ENCODE measurements around the gene PYM1. TPM values are rescaled to one million over a fixed set of nuclear protein-coding genes. Genes with fewer than 3 reads are reported as not detected.

The PYM1 gene
- total RNA-seq, 2 donors from 2014 or later = 44.0 to 49.3 TPM

GRCh38 chr12:55915482-55915859 is 12.2 kb downstream of the PYM1 start:
- intact Hi-C loops (cut with DNase I) = no loop called here
- no peak for TF ChIP-seq CTCF (IDR thresholded peaks at IDR 0.05)
- no peak overlapping the region for H3K27ac ChIP-seq
- no peak overlapping the region for H3K4me3 ChIP-seq
- no peak for DNase-seq
- H3K36me3 ChIP-seq = no peaks in the 10 kb centered on the region
- no peak overlapping the region for H3K9ac ChIP-seq (ENCODE audit: low read depth in 2 of 2, low read length in 2 of 2)
- no peaks in the 10 kb centered on the region for H3K27me3 ChIP-seq
- H3K9me3 ChIP-seq = no peaks in the 10 kb centered on the region
- H3K4me1 ChIP-seq = no peaks in the 10 kb centered on the region

GRCh38 chr12:55912908-55913307 is 14.8 kb downstream of the PYM1 start:
- no peak for TF ChIP-seq CTCF (IDR thresholded peaks at IDR 0.05)
- H3K27me3 ChIP-seq = no peaks in the 10 kb centered on the region
- no peak overlapping the region for H3K27ac ChIP-seq
- no peaks in the 10 kb centered on the region for H3K9me3 ChIP-seq
- no peak for DNase-seq
- no peak overlapping the region for H3K4me3 ChIP-seq
- no peaks in the 10 kb centered on the region for H3K36me3 ChIP-seq
- H3K9ac ChIP-seq (ENCODE audit: low read depth in 2 of 2, low read length in 2 of 2) = no peak overlapping the region
- H3K4me1 ChIP-seq = no peaks in the 10 kb centered on the region
- intact Hi-C loops (cut with DNase I) = no loop called here

- Histone ChIP-seq H3K4me3 (no peak overlapping the region), H3K27me3 (no peaks in the 10 kb centered on the region), H3K9ac (ENCODE audit: low read depth in 2 of 2, low read length in 2 of 2) (no peak overlapping the region), H3K27ac (no peak overlapping the region), H3K4me1 (no peaks in the 10 kb centered on the region), H3K9me3 (no peaks in the 10 kb centered on the region), H3K36me3 (no peaks in the 10 kb centered on the region)
- intact Hi-C loops (cut with DNase I) = no loop called here
- TF ChIP-seq CTCF (IDR thresholded peaks at IDR 0.05) = no peak
- no peak for DNase-seq
Measured at GRCh38 chr12:55909513-55909884, 18.2 kb downstream of the PYM1 start.

GRCh38 chr12:55908726-55909512 is 18.8 kb downstream of the PYM1 start:
- no peaks in the 10 kb centered on the region for H3K4me1 ChIP-seq
- DNase-seq = no peak
- intact Hi-C loops (cut with DNase I) = no loop called here

GRCh38 chr12:55906056-55906455 is 21.6 kb downstream of the PYM1 start:
- no peak for TF ChIP-seq CTCF (IDR thresholded peaks at IDR 0.05)

More at GRCh38 chr12:55908726-55909512, 18.8 kb downstream of the PYM1 start:
- Histone ChIP-seq H3K4me3 (no peak overlapping the region), H3K27ac (no peak overlapping the region), H3K27me3 (no peaks in the 10 kb centered on the region), H3K9me3 (no peaks in the 10 kb centered on the region), H3K9ac (ENCODE audit: low read depth in 2 of 2, low read length in 2 of 2) (no peak overlapping the region), H3K36me3 (no peaks in the 10 kb centered on the region)
- TF ChIP-seq CTCF (IDR thresholded peaks at IDR 0.05) = no peak

More at GRCh38 chr12:55906056-55906455, 21.6 kb downstream of the PYM1 start:
- Histone ChIP-seq H3K27me3 (no peaks in the 10 kb centered on the region), H3K27ac (no peak overlapping the region), H3K4me1 (no peaks in the 10 kb centered on the region), H3K4me3 (no peak overlapping the region), H3K9me3 (no peaks in the 10 kb centered on the region), H3K36me3 (no peaks in the 10 kb centered on the region), H3K9ac (ENCODE audit: low read depth in 2 of 2, low read length in 2 of 2) (no peak overlapping the region)
- intact Hi-C loops (cut with DNase I) = no loop called here
- DNase-seq = no peak
